Smooth muscle cell (in vitro differentiated cells): ENCODE results near the gene DEFB123. TPM values are rescaled to one million over a fixed set of nuclear protein-coding genes. Genes with fewer than 3 reads are reported as not detected.

Experiments used
- DNase-seq: peaks from one replicate; lab custom pipeline; 2025; ENCODE audit not compliant: unreplicated experiment; lab: John Stamatoyannopoulos, UW
- H2AFZ ChIP-seq: fragments of 200-600 bp; sonication (generic); 2 replicates; pipeline ENCODE4 v1.6.0; 2016; ENCODE audit warnings: antibody characterized with exemption, low read depth, mild to moderate bottlenecking
- H3F3A ChIP-seq: fragments of 200-600 bp; sonication (generic); 2 replicates; pipeline ENCODE4 v1.6.0; 2017; ENCODE audit warnings: antibody characterized with exemption, low read depth
- H3K27ac ChIP-seq: fragments of 200-600 bp; sonication (generic); 2 replicates; pipeline ENCODE4 v1.5.1; 2016; ENCODE audit warnings: low read depth, mild to moderate bottlenecking
- H3K27me3 ChIP-seq: fragments of 200-600 bp; sonication (generic); 2 replicates; pipeline ENCODE4 v1.6.1; 2016; ENCODE audit warnings: low read depth, mild to moderate bottlenecking
- H3K36me3 ChIP-seq: fragments of 200-600 bp; sonication (generic); 2 replicates; pipeline ENCODE4 v1.5.1; 2016; ENCODE audit warnings: low read depth
- H3K4me1 ChIP-seq: fragments of 200-600 bp; sonication (generic); 2 replicates; pipeline ENCODE4 v1.5.1; 2016; ENCODE audit warnings: low read depth
- H3K4me2 ChIP-seq: fragments of 200-600 bp; sonication (generic); 2 replicates; pipeline ENCODE4 v1.6.0; 2016; ENCODE audit warnings: mild to moderate bottlenecking
- H3K4me3 ChIP-seq: fragments of 200-600 bp; sonication (generic); 2 replicates; pipeline ENCODE4 v1.5.1; 2016; ENCODE audit warnings: mild to moderate bottlenecking
- H3K79me2 ChIP-seq: fragments of 200-600 bp; sonication (generic); 2 replicates; pipeline ENCODE4 v1.6.0; 2016; ENCODE audit warnings: low read depth, mild to moderate bottlenecking
- H3K9ac ChIP-seq: fragments of 200-600 bp; sonication (generic); 2 replicates; pipeline ENCODE4 v1.6.0; 2016; ENCODE audit warnings: low read depth
- H3K9me3 ChIP-seq: fragments of 200-600 bp; sonication (generic); replicated peaks from 2 replicates; pipeline ENCODE4 v1.5.1; 2016; ENCODE audit warnings: low read depth
- H4K20me1 ChIP-seq: fragments of 200-600 bp; sonication (generic); 2 replicates; pipeline ENCODE4 v1.6.0; 2016; ENCODE audit warnings: low read depth
- WGBS: methylation state at CpG from one replicate; pipeline ENCODE4 v1.1.7; 2016; ENCODE audit warnings: low lambda C conversion rate; 5-methylcytosine and 5-hydroxymethylcytosine counted together
- polyA plus RNA-seq: library from polyadenylated mRNA; unstranded; fragments of >200 nt; fragmentation: Nextera tagmentation; extraction: Ambion mirVana; gene quantifications from 2 replicates; pipeline ENCODE4 v1.2.1, GENCODE V29; 2016
- total RNA-seq: library from RNA; depleted of rRNA; stranded (reverse); fragments of >200 nt; gene quantifications from 2 replicates; pipeline ENCODE4 v1.2.3, GENCODE V29; 2014
- TF ChIP-seq, protein P1 (sequence below): fragments of 200-600 bp; sonication (generic); IDR thresholded peaks from 2 replicates; pipeline ENCODE4 v1.5.1; 2017; ENCODE audit warnings: borderline replicate concordance, mild to moderate bottlenecking, antibody characterized with exemption; ENCODE audit not compliant: insufficient read depth, poor library complexity, severe bottlenecking

DEFB123 gene, protein sequence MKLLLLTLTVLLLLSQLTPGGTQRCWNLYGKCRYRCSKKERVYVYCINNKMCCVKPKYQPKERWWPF
- total RNA-seq = not detected in 2 replicates
- not detected in 2 replicates for polyA plus RNA-seq

DNA sequence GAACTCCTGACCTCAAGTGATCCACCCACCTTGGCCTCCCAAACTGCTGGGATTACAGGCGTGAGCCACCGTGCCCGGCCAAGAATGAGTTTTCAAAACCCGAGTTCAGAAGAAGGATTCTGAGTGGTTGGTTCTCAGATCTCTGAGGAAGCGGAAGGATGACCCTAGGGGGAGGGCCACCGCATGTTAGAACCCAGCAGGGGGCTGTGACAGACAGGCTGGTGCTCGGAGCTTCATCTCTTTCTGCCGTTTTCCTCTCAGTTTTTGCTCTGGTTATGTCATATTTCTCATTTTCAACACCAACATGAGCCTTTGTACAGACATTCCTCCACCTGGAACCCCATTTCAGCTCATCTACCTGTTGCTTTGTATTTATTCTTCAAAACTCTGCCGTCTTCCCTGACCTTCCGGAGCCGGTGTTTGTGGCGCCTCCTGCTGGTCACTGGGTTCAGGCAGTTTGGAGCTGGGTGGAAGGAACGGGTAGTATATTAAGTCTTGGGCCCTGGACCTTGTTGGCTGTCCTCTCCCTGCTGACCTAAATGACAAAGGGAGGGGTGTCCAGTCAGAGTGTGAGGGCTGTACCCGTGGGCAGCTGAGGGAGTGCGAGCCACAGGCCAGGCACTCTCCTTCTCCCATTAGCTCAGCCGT is at the start of gene DEFB123:
DEFB123 (plus strand) TSS at position 621 of the 648 bp plus-strand sequence. CDS start 67 bp downstream, outside the sequence.
- Histone ChIP-seq H3K9ac (no peak within 1 kb of the TSS), H3K27ac (no peak within 1 kb of the TSS), H2AFZ (no peak within 1 kb of the TSS), H3K27me3 (no peaks in the 10 kb centered on the region), H3K9me3 (peaks cover 5% of the 10 kb centered on the region), H4K20me1 (no peaks in the 10 kb centered on the region), H3K79me2 (no peaks in the 10 kb centered on the region), H3K4me3 (no peak within 1 kb of the TSS), H3K4me1 (no peaks in the 10 kb centered on the region), H3K36me3 (no peaks in the 10 kb centered on the region), H3K4me2 (no peak within 1 kb of the TSS), H3F3A (no peaks in the 10 kb centered on the region)
- TF ChIP-seq, protein P1, sequence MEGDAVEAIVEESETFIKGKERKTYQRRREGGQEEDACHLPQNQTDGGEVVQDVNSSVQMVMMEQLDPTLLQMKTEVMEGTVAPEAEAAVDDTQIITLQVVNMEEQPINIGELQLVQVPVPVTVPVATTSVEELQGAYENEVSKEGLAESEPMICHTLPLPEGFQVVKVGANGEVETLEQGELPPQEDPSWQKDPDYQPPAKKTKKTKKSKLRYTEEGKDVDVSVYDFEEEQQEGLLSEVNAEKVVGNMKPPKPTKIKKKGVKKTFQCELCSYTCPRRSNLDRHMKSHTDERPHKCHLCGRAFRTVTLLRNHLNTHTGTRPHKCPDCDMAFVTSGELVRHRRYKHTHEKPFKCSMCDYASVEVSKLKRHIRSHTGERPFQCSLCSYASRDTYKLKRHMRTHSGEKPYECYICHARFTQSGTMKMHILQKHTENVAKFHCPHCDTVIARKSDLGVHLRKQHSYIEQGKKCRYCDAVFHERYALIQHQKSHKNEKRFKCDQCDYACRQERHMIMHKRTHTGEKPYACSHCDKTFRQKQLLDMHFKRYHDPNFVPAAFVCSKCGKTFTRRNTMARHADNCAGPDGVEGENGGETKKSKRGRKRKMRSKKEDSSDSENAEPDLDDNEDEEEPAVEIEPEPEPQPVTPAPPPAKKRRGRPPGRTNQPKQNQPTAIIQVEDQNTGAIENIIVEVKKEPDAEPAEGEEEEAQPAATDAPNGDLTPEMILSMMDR = no peak
- WGBS = 77% methylated on average over 16 of the region's 16 CpGs
- no peak for DNase-seq

DNA sequence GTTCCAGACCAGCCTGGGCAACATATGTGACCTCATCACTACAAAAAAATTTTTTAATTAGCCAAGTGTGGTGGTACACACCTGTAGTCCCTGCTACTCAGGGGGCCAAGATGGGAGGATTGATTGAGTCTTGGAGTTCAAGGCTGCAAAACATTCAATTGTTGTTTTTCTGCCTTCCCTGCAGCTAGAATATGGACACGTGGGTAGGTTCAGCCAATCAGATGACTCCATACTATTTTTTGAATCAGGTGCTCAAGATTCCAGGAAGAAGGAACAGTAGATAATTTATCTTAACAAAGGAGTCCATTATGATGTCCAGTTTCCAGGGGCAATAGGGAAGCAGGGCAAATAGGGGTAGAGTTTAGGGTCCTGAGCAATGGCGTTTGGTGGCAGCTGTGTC is 47.6 kb upstream of the DEFB123 start:
- H3F3A ChIP-seq = no peaks in the 10 kb centered on the region

GRCh38 chr20:31394900-31395299 is 45.5 kb upstream of the DEFB123 start:
- Histone ChIP-seq H3K9ac (no peak overlapping the region), H4K20me1 (no peaks in the 10 kb centered on the region), H3F3A (no peaks in the 10 kb centered on the region), H3K27ac (no peak overlapping the region), H3K36me3 (no peaks in the 10 kb centered on the region), H3K27me3 (no peaks in the 10 kb centered on the region), H3K4me3 (no peak overlapping the region), H3K9me3 (peaks cover 16% of the 10 kb centered on the region), H2AFZ (no peak overlapping the region), H3K4me1 (no peaks in the 10 kb centered on the region), H3K79me2 (no peaks in the 10 kb centered on the region), H3K4me2 (no peak overlapping the region)
- no peak for DNase-seq
- 37% methylated on average over 3 of the region's 3 CpGs for WGBS
- TF ChIP-seq, protein P1 = no peak

More for the DNA sequence above, 47.6 kb upstream of the DEFB123 start:
- H3K79me2 ChIP-seq = no peaks in the 10 kb centered on the region
- no peak for DNase-seq
- H3K27ac ChIP-seq = no peak overlapping the region
- H3K9me3 ChIP-seq = peaks cover 12% of the 10 kb centered on the region
- H4K20me1 ChIP-seq = no peaks in the 10 kb centered on the region
- H3K4me1 ChIP-seq = no peaks in the 10 kb centered on the region
- WGBS = 59% methylated on average over 2 of the region's 2 CpGs
- H2AFZ ChIP-seq = no peak overlapping the region
- no peaks in the 10 kb centered on the region for H3K36me3 ChIP-seq
- no peak overlapping the region for H3K4me3 ChIP-seq
- H3K9ac ChIP-seq = no peak overlapping the region
- no peaks in the 10 kb centered on the region for H3K27me3 ChIP-seq
- TF ChIP-seq, protein P1 = no peak
- H3K4me2 ChIP-seq = no peak overlapping the region

- Histone ChIP-seq H3K4me1 (no peaks in the 10 kb centered on the region), H4K20me1 (no peaks in the 10 kb centered on the region), H3K36me3 (peaks cover 4% of the 10 kb centered on the region), H3K4me3 (no peak overlapping the region), H3K9me3 (peaks cover 11% of the 10 kb centered on the region), H3K4me2 (no peak overlapping the region), H3F3A (no peaks in the 10 kb centered on the region), H3K9ac (no peak overlapping the region), H2AFZ (no peak overlapping the region), H3K27me3 (no peaks in the 10 kb centered on the region), H3K27ac (no peak overlapping the region), H3K79me2 (no peaks in the 10 kb centered on the region)
- 43% methylated on average over 1 of the region's 1 CpG for WGBS
- TF ChIP-seq, protein P1 = no peak
- no peak for DNase-seq
These were observed 36.5 kb upstream of the DEFB123 start for GRCh38 chr20:31403886-31404285.
